T-helper 2 cell treated with Interferon-gamma antibody and Interleukin-4, amounts not matched to agents 100 ng/mL and 5 ng/mL, for 36 hours (primary cell): ENCODE measurements around the gene NCAPD3. TPM values are rescaled to one million over a fixed set of nuclear protein-coding genes. Genes with fewer than 3 reads are reported as not detected.

Source experiments
- intact Hi-C: fragments of 100-400 bp; cut with micrococcal nuclease; formaldehyde crosslinking; loops from one replicate; pipeline ENCODE4 v1.15.1; 2023
- total RNA-seq: library from RNA; stranded (reverse); gene quantifications from 2 replicates; pipeline ENCODE4 v1.2.3, GENCODE V29; 2022

Gene NCAPD3, protein sequence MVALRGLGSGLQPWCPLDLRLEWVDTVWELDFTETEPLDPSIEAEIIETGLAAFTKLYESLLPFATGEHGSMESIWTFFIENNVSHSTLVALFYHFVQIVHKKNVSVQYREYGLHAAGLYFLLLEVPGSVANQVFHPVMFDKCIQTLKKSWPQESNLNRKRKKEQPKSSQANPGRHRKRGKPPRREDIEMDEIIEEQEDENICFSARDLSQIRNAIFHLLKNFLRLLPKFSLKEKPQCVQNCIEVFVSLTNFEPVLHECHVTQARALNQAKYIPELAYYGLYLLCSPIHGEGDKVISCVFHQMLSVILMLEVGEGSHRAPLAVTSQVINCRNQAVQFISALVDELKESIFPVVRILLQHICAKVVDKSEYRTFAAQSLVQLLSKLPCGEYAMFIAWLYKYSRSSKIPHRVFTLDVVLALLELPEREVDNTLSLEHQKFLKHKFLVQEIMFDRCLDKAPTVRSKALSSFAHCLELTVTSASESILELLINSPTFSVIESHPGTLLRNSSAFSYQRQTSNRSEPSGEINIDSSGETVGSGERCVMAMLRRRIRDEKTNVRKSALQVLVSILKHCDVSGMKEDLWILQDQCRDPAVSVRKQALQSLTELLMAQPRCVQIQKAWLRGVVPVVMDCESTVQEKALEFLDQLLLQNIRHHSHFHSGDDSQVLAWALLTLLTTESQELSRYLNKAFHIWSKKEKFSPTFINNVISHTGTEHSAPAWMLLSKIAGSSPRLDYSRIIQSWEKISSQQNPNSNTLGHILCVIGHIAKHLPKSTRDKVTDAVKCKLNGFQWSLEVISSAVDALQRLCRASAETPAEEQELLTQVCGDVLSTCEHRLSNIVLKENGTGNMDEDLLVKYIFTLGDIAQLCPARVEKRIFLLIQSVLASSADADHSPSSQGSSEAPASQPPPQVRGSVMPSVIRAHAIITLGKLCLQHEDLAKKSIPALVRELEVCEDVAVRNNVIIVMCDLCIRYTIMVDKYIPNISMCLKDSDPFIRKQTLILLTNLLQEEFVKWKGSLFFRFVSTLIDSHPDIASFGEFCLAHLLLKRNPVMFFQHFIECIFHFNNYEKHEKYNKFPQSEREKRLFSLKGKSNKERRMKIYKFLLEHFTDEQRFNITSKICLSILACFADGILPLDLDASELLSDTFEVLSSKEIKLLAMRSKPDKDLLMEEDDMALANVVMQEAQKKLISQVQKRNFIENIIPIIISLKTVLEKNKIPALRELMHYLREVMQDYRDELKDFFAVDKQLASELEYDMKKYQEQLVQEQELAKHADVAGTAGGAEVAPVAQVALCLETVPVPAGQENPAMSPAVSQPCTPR (N-terminal part only)
- 104 TPM in 2 replicates for total RNA-seq

- intact Hi-C loops: loop anchor here (1.0 to 2.0 kb wide), 5 partner anchors 17 to 279 kb away; partner anchors contain the start of genes ACAD8, JAM3 and THYN1
These were observed at the start of gene NCAPD3, which contains the start of gene VPS26B for GRCh38 chr11:134223836-134224709. Gene NCAPD3, minus strand, starts transcription at chr11:134223967. Its CDS starts 41 bp downstream, at chr11:134223926. Gene VPS26B, plus strand, starts transcription at chr11:134224671. Its CDS starts 452 bp downstream, at chr11:134225123.

DNA sequence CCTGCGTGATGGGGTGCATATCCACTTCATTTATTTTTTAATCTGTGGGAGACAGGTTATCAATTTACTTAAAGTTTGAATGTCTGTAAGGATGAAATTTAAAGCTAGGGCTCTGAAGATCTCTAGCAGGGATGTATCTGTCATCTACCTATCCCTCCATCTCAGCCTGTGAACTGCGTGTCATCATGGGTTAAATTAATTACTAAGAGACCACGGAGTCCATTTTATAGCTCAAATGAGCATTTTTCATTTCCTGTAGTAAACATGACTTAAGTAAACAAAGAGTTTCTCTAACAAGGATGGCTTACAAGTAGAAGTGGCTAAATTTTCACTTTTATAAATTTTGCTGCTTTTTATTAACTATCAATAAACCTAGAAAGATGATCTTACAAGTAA, 49.5 kb upstream of the NCAPD3 start:
- intact Hi-C loops: loop anchor here (10.0 kb wide), 1 partner anchor 311 kb away; no protein-coding TSS in a partner anchor

GRCh38 chr11:134272381-134273316, 48.9 kb upstream of the NCAPD3 start:
- intact Hi-C loops: loop anchor here (10.0 kb wide), 1 partner anchor 312 kb away; no protein-coding TSS in a partner anchor

- intact Hi-C loops: loop anchor here (10.0 kb wide), 1 partner anchor 313 kb away; no protein-coding TSS in a partner anchor
These were observed 48.2 kb upstream of the NCAPD3 start for GRCh38 chr11:134271978-134272377.

DNA sequence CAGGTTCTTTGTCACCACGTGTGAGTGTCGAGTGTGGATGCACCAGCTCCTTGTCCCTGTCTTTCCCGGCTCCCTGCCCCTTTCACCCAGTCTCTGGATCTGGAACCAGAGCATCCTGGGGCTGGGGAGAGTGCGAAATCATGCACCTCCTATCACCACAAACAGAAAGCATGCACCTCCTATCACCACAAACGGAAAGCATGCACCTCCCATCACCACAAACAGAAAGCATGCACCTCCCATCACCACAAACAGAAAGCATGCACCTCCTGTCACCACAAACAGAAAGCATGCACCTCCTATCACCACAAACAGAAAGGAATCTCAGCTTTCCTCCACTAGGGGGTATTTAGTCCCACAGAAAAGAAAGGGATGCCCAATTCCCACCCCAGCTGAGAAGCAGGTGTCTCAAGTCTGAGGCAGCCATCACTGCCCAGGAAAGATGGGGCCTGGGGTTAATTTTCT, 46.5 kb upstream of the NCAPD3 start:
- intact Hi-C loops: loop anchor here (1.0 to 10.0 kb wide), 2 partner anchors 17 to 315 kb away; partner anchors contain the start of genes ACAD8 and THYN1

DNA sequence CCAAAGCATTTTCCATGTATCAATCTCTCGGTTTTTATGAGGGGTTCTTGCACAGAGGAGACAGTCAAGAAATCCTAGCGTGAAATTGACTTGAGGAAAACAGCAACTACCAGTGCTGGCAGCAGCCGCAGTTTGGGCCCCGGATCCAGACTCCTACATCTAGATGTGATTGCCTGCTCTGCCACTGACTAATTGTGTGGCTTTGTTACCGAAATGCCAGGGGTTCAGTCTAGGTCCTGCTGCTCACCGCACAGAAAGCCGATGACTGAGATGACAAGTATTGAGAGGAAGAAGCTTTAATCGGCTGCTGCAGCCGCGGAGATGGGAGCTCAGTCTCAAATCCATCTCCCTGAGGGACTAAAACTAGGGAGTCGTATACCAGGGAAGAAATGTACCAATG, 44.2 kb upstream of the NCAPD3 start:
- intact Hi-C loops: no loop called here

GRCh38 chr11:134267461-134267860, 43.7 kb upstream of the NCAPD3 start:
- intact Hi-C loops: no loop called here

DNA sequence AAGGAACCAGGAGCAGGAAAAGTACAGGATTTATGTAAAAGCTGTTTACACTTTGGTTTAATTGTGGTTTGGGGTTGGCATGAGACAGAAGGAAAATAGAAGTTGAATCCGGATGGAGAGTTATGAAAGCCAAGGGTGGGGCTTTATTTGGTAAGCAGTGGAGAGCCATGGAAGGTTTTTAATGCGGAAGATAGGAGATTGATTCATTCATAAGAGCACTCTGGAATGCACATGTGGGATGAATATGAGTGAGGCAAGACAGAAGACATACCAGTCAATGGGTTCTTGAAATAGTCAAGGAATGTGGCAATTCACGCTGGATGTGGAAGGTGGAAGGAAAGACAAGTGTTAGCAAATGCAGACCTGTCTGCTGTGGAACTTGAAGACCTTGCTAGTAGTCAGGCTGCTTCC, 43.1 kb upstream of the NCAPD3 start:
- intact Hi-C loops: no loop called here

DNA sequence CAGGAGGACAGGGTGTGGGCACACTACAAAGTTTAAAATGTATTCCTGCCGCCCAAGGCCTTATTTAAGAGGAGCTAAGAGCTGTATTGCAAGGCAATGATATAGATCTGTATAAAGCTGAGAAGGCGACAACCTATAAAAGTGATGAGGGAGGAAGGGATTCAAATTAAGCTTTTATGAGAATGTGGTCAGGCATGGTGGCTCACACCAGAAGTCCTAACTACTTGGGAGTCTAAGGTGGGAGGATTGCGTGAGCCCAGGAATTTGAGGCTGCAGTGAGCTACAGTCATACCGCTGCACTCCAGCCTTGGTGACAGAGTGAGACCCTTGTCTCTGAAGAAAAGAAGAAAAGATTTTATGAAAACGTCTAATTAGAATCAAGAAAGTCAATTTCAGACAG, 42.7 kb upstream of the NCAPD3 start:
- intact Hi-C loops: no loop called here

DNA sequence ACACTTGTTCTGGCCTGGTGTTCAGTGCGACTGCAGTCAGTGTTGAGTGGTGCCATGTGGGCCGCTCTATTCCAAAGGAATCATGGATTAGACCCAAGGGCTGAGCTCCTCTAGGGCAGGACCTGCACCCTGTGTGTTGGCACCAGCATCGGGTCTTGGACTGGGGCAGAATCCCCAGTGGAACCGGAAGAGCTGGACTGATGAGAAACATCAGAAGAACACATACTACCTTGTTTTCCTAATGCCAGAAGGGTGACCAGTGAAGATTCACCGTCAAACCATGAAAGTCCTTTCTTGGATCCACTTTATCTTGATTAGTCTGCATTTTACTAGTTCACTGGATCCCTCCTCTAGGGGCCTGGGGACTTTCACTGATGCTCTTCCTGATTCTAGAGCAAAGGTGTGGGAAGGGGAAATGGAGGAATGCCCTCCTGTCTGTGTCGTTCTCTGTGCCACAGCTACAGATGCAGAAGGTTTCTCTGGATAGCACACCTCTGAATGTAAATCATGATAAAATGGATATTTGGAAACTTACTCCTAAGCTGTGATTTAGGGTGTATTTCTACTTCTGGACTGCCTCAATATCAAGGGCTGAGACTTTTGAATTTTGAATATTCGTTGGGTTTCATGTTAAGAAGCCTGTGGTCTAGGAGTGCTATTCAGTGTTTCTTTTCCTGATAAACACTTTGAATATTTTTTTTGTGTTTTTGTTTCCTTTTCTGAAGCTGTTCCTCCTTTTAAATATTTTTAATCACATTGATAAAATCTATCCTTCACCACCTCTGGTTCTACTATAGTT, 41.4 kb upstream of the NCAPD3 start:
- intact Hi-C loops: no loop called here

GRCh38 chr11:134261626-134262488, 38.1 kb upstream of the NCAPD3 start:
- intact Hi-C loops: loop anchor here (1.0 kb wide), 1 partner anchor 14 kb away; the partner anchor contains the start of gene GLB1L3

- intact Hi-C loops: no loop called here
These were observed 37.2 kb upstream of the NCAPD3 start for GRCh38 chr11:134260983-134261382.

DNA sequence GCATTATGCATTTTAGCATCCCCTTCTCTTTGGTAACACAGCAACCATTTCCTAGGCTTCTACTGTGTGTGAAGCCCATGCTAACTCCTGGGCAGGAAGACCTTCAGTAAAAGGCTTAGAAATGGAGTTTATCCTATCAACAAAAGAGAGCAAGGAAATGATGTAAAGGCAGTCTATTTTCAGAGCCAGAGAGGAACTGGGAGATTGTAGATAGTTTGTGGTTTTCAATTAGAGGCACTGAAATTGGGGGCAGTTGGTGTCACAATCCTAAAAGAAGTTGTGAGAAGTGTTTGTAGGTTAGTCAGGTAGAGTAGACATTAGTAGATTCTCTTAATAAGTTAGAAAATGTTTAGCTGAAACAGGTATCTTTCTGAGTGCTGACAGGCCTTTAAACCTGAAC, 36.7 kb upstream of the NCAPD3 start:
- intact Hi-C loops: no loop called here

GRCh38 chr11:134258577-134258976, 34.8 kb upstream of the NCAPD3 start:
- intact Hi-C loops: loop anchor here (10.0 kb wide), 1 partner anchor 224 kb away; no protein-coding TSS in a partner anchor

DNA sequence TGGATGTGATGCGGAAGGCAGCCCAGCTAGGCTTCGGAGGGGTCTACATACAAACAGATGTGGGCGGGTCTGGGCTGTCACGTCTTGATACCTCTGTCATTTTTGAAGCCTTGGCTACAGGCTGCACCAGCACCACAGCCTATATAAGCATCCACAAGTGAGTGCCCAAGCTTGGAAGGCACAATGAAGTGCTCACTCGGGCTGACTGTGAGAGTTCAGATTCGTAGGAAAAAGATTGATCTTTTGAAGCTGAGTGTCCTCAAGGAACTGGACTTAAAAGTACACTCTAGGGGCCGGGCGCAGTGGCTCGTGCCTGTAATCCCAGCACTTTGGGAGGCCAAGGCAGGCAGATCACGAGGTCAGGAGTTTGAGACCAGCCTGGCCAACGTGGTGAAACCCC, 33.3 kb upstream of the NCAPD3 start:
- intact Hi-C loops: loop anchor here (10.0 kb wide), 1 partner anchor 222 kb away; no protein-coding TSS in a partner anchor

DNA sequence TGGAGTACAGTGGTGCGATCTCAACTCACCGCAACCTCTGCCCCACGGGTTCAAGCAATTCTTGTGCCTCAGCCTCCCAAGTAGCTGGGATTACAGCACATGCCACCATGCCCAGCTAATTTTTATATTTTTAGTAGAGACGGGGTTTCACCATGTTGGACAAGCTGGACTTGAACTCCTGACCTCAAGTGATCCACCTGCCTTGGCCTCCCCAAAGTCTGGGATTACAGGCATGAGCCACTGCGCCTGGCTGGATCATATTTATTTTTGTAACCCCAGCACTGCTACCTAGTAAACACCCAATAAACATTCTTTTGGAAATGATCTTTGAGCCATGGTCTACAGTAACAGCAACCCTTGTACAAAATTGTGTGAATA, 31.4 kb upstream of the NCAPD3 start:
- intact Hi-C loops: loop anchor here (10.0 kb wide), 1 partner anchor 220 kb away; no protein-coding TSS in a partner anchor
